Activated CD4-positive, alpha-beta T cell treated with anti-CD3 and anti-CD28 coated beads, Interleukin-2, amount 50 U/mL, for 24 hours (primary cell): ENCODE results near the gene DLG1.
"Not testable (repeated sequence)": the region's sequence is repeated elsewhere in the genome, so short reads cannot be mapped to it uniquely, and the experiment has no call there.

Experiments used
- DNase-seq, 2 donors: peaks; one replicate each; pipeline ENCODE4 v3.0.0-alpha.2; 2020; ENCODE audit warnings: low read depth in 1 of 2, low spot score in 1 of 2

DLG1 gene

DNA sequence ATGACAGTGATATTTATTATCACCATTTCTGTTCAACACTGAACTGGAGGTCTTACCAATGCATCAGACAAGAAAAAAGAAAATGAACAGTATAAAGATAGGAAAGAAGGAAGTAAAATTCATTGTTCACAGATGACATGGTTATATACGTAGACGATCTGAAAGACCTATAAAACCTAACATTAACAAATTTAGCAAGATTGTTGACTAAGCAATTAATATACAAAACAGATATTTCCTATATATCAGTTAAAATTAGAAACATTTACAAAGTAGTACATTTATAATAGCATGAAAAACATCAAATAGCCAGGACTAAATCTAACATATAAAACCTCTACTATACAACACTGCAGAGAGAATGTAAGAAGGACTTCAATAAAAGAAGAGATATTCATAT, 176.0 kb downstream of the DLG1 start:
- no peak for DNase-seq

DNA sequence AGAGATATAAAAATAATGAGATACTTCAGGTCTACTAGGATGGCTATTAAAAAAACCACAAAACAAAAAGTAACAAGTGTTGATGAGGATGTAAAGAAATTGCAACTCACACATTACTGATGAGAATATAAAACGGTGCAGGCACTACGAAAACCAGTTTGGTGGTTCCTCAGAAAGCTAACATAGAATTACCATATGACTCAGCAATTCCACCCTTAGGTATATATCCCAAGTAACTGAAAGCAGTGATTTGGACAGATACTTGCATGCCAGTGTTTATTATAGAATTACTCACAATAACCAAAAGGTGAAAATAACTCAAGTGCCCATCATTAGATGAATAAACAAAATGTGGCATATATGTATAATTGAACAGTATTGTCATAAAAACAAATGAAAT, 181.3 kb downstream of the DLG1 start:
- no peak for DNase-seq

DNA sequence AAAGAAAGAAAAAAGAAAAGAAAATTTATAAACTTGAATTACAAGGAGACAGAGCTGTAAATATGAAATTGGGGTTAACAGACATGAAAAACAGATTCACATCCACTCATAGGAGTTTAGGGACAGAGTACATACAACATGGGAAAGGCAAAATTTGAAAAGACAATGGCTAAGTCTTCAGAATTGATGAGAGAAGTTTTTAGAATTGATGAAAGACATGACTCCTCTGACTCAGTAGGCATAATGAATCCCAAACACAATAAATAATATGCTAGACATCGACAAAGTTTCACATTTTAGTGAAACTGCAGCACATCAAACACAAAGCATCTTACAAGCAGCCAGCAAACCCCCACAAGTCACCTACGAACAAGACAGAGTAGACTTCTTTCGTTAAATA, 184.4 kb downstream of the DLG1 start:
- no peak for DNase-seq

DNA sequence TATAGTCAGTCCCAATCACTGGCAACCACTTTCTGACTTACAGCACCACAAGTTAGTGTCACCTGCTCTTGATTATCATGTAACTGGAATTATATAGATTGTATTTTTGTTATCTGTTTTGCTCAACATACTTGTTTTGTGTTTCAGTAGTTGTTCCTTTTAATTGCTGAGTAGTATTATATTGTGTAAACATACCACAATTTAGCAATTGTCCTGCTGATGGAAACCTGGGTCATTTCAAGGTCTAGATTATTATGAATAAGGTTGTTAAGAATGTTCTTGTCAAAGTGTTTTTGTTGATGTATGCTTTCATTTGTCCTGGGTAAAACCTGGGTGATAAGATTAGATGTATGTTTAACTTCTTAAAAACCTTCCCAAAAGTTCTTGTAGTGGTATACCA, 186.7 kb downstream of the DLG1 start:
- no peak for DNase-seq

DNA sequence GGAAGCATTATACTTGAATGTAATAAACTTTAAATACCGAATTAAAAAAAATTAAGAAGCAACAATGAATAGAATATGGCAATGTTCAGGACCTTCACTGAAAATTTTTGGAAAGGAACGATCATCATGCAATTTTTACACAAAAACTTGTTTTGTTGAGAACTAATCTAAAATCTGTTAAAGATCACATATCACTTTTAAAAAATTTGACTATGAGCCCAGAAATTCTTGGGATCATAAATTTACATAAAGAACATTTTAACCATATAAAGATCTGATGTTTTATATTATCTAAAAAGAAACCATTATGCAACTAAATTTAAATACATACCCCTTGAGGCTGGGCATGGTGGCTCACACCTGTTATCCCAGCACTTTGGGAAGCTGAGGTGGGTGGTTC, 192.6 kb downstream of the DLG1 start:
- no peak for DNase-seq

DNA sequence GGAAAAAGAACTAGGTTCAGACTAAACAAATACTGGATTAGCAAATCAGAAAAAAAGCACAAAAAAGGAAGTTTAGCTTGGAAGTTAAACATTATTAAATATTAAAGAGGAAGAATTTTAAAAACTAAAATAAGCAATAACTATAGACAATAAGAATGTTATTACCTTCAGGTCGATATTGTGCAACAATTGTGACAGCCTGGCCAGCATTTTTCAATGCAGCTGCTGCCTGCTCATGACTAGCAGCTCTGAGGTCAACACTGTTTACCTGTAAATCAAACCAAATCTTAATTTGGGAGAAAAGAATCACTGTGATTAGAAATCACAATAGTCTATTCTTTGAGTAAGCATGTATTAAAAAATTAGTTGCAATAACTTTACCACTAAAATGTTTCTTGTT, 193.7 kb downstream of the DLG1 start:
- DNase-seq = no peak

DNA sequence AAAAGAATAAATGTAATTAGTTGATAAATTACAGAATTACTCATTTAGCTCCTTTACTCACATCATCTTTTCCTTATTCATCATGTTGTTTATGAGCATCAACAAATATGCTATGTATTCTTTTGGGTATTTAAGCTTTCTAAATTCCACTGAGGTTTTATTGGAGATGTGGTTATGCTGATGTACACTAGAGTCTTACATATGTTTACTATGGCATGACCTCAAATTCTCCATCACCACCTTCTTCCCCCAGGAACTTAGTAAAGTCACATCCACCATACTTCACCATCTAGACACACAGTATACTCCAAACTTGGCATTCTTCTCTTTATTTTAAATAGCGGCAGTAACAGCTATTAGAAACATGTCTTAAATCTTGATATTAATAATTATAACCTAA, 194.6 kb downstream of the DLG1 start:
- DNase-seq = no peak

DNA sequence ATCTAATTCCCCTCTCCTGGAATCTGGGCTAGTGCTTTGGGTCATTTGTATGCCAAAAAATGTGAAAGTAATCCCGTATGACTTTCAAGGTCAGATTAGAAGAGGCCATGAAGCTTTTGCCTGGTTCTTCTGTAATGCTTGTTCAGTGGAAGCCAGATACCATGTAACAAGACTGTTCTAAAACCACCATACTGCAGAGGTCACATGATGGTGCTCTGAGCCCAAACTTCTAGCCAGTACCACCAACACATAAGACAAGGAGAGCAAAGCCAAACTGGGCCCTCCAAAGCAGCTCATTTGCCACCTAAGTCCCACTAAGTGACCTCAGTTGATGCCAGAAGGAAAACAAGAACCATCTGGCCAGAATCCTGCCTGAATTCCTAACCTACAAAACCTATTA, 204.5 kb downstream of the DLG1 start:
- DNase-seq = no peak

DNA sequence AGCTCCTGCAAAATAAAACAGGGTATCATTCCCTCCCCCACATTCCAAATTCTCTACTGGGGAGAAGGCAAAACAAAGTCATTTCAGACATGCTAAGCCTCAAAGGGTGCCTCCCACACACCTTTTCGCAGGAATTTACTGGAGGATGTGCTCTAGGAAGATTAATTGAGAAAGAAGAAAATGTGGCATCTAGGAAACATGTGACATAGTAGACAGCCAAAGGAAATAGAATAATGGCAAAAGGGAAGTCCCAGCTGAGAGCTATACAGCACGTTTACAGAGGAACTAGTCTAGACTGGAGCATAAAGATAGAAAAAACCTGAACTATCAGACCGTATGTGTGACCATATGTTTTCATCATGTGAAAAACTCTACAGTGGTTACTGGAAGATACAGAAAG, 210.0 kb downstream of the DLG1 start:
- DNase-seq = no peak

DNA sequence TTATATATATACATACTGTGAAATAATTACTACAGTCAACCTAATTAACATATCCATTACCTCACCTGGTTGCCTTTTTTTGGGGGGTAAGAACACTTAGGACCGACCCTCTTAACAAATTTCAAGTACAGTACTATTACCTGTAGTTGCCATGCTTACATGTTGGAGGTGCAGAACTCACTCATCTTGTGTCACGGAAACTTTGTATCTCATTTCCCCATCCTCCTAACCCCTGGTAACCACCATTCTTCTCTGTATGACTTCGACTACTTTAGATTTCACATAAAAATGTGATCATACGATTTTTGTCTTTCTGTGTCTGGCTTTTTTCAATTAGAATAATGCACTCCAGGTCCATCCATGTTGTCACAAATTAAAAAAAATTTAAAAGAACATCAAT, 213.3 kb downstream of the DLG1 start:
- DNase-seq = no peak

DNA sequence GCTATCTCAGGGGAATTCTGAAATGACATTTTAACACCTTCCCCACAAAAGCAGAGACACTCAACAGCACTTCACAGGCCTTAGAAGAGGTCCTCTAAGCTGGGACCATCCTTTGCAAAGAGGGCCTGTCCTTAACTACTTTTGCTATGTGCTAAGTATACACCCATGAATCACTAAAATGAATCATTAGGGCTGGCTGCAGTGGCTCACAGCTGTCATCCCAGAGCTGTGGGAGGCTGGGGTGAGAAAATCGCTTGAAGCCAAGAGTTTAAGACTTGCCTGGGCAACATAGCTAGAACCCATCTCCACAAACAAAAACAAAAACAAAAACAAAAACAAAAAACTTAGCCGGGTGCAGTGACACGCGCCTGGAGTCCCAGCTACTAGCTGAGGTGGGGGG, 214.9 kb downstream of the DLG1 start:
- peak in 1 of 2 donors; percentile 2 for DNase-seq

DNA sequence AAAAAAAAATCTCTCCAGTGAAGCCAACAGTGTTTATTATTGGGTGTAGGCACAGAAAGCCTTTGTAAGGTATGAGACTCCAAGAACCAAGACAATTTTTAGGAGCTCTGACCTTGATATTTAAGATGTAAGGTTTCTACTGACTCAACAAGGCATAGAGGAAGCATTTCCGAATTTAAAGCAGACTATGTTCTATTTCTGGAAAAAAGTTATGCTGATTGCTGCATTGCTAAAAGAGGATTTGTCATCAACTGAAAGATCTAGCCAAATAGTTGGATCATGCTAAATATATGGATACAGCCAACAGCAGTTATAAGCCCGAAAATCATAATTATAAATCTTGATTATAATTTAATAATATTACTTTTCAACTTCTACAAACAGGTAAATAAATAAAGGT, 215.5 kb downstream of the DLG1 start:
- DNase-seq = no peak

DNA sequence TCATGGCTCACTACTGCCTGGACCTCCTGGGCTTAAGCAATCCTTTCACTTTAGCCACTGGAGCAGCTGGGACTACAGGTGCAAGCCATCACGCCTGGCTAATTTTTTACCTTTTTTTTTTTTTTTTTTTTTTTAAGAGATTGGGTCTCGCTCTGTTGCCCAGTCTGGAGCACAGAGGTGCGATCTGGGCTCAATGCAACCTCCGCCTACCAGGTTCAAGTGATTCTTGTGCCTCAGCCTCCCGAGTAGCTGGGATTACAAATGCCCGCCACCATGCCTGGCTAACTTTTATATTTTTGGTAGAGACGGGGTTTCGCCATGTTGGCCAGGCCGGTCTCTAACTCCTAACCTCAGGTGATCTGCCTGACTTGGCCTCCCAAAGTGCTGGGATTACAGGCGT, 218.1 kb downstream of the DLG1 start:
- DNase-seq = no peak

DNA sequence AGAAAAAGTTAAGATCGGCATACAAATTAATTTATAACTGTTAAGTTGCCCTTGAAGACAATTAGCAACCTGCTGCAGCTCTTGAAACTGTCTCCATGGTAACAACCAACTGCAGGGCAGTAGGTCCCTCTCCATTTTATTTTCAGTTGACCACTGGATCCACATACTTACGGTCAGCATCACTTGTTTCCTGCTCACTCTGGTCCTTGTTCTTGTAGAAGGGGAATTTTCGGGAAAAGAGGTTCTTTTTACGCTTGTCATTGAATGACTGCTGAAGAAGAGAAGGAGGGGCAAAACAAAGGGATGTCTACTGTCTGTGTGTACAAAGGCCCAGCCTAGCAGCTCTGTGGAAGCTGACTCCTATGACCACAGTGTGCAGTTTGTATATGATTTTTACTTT, 222.0 kb downstream of the DLG1 start:
- no peak for DNase-seq

DNA sequence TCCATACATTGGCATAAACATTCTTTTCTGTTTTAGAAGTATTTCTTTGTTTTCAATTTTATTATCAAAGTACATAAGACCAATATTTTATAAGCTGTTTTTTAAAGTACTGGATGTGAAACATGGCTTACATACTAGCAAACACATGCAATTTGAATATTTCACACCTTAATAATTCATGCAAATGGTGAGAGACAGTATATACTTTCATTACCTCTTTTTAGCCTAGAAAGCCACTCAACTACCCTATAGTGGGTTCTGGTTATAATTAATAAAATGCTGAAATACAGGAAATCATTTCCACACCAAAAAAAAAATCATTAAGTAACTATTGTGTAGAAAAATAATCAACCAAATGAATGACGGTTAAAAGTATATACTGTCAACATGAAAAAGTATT, 230.3 kb downstream of the DLG1 start:
- DNase-seq = no peak

DNA sequence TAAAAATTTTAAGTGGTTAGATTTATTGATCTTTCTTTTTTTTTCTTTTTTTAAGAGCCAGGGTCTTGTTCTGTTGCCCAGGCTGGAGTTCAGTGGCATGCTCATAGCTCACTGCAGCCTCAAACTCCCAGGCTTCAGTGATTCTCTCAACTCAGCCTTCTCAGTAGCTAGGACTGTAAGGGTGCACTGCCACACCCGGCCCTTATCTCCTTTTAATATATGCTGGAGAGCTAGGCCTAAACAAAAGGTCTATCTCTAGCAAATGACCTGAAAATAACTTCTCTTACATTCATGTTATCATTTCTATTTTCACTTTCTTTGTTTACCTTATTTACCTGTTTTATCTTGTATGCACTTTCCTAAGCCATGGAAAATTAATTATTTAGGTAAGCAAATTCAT, 233.6 kb downstream of the DLG1 start:
- no peak for DNase-seq

DNA sequence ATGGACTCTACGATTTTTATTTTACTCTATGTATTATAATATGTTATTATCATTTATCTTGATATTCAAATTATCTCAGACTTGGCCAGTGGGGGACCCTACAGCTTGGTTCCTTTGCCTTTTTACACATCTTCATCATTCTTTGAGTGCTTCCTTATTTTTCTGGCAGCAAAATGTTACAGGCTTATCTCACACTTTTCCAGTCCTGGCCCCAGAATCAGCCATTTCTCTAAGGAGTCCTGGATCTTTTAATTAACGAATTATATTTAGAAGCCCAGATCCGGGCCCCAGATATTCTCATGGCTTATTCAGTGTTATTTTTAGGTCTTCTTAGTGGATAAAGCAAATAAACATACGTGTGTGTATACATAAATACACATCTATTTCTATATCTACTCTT, 236.0 kb downstream of the DLG1 start:
- DNase-seq = no peak

DNA sequence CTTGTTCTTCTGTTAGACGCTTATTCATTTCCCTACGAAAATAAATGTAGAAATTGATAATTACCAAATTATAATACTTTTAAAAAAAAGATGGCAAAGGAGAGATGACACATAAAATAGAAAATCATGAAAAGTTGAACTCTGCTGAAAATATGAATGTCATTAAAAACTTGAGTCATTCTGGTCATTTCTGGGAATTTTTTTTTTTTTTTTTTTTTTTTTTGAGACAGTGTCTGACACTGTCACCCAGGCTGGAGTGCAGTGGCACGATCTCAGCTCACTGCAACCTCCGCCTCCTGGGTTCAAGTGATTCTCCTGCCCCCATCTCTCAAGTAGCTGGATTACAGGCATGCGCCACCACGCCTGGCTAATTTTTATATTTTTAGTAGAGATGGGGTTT, 246.8 kb downstream of the DLG1 start:
- not testable (repeated sequence) for DNase-seq

DNA sequence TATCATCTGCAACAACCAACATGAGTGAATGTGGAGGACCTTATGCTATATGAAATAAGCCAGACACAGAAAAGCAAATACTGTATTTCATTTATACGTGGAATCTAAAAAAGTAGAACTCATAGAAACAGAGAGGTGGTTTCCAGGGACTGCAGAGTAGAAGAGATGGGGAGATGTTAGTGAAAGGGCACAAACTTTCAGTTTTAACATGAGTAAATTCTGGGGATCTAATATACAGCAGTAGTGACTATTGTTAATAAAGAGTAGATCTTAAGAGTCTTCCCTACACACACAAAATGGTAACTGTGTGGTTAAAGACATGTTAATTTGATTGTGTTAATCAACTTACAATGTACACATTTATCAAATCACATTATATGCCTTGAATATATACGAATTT, 247.9 kb downstream of the DLG1 start:
- DNase-seq = no peak

DNA sequence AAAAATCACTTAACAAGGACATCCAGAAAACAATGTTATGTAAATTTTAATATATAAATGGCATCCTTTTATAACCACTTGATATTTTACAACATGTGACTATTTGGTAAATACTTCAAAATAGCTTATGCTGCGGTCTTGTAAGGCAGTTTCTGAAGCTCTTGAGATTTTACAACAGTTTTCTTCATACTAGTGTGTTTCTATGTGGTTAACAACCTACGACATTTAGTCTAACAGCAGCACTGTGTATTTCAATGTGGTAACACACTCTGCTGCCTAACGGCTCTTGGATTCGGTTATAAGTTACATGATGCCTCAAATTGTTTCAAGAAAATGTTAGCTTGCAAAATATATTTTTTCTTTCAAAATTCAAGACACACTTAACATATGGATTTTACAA, 255.9 kb downstream of the DLG1 start:
- DNase-seq = no peak

DNA sequence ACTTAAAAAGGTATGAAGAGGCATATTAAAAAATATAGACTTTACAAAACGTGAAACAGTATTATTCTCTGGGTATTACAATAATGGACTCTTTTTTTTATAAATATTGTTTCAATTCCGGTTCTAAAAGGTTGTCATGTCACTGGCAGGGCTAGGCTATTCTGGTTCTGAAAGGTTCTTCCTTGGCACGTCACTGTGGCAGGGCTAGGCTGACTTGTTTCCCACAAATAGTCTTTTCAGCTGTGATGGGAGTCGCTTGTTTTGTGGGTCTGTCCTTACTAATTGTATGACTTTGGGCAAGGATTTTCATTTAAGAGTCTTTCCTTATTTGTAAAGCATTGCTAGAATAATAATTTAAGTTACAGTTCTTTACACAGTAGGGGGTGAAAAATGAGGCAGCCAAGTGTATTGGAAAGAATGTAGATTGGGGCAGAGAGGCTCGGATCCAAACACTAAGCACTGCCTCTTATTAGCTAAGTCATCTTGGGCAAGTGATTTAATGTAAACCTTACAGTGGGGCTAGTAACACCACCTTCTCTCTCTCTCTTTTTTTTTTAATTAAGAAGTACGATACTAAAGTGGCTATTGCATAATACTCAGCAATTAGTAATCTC, 256.4 kb downstream of the DLG1 start:
- DNase-seq = no peak

DNA sequence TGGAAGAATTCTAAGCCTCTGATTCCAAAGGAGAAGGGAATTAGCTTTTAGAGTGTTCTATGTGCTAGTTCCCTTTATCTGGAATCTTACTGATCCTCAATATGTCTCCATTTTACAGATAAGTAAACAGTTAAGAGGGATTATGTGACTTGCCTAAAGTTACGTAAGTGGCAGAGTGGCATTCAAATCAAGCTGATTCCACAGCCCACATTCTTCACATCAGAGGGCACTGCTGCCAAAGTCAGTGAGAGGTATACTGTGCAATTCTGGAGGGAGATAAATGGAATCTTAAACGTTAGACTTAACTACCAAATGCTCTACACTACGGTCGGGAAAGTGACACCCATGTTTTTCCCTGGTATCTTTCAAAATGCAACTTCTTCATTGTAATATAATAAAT, 257.8 kb downstream of the DLG1 start:
- no peak for DNase-seq

DNA sequence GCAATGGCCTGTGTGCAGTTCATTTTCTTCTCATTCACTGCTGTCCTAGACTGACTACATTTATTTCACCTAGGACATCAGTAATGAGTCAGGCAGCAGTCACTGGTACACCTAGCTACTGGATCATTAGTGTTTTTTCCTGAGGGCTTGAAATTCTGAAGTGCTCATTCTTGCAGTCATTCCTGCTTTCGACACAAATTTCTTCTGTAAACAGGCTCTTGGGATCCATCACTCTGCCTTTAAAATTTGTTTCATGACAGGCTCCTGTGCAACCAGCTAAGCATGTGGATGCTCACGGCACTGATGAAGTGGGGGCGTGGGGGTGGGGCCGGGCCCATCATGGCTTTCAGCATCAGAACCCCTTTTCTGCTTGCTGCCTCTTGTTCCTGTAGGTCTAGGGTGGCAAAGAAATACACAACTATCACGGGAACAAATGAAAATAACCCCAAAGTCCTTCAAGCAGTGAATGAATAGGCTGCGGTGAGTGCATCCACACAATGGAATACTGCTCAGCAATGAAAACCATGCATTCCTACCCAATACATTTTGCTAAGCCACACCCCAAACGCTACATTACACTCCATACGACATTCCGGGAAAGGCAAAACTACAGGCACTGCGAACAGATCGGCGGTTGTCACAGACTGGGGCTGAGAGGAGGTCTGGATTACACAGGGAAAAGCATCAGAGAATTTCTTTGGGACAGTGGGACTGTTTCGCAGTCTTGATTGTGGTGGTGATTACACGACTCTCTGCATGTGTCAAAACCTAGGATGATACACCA, 259.5 kb downstream of the DLG1 start:
- DNase-seq = no peak
